ENCODE data around the gene CD44.
"Not testable (repeated sequence)": the region's sequence is repeated elsewhere in the genome, so short reads cannot be mapped to it uniquely, and the experiment has no call there.

Gene CD44

DNA sequence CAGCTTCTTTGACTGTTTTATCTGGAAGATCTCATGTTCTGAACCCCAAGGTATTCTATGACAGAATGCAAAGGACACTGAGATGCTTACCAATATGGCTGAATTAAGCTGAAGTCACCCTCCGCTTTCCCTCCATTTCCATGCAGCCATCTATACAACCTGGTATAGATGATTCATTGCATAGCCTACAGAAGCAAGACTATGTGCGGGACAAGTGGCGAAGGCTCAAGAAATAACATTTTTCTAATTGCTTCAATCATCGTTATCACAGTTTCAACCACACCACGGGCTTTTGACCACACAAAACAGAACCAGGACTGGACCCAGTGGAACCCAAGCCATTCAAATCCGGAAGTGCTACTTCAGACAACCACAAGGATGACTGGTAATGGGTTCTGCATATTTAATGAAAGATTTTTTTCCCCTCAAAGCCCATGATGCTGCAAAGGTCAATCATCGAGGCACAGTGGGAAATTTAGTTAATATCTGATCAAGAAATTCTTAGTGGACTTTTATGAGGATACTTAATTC, 61.9 kb downstream of the CD44 start:
- H3K4me3 ChIP-seq (ENCODE audit: low read depth, low read length), result no peak overlapping the region
- no peak for DNase-seq (ENCODE audit: low read depth)

DNA sequence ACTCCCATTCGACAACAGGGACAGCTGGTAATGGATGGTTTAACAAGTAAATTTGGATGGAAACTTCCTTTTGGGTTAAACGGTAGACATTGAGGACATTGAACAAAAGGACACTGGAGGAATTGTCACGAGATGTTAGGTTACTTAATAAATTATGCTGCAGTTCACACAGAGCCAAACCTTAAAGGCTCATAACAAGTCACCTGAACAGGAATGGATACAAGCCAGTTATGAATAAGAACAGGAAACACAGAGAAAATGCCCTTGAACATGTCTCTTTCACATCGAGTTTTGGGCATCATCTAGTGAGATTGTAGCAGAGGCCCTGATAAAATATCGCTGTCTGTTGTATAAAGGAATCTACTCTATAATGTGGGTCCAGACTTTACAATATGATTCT, 65.6 kb downstream of the CD44 start:
- H3K4me3 ChIP-seq (ENCODE audit: low read depth, low read length), result no peak overlapping the region
- DNase-seq (ENCODE audit: low read depth), result no peak

GRCh38 chr11:35206616-35207015, 67.6 kb downstream of the CD44 start:
- DNase-seq (ENCODE audit: low read depth), result no peak
- H3K4me3 ChIP-seq (ENCODE audit: low read depth, low read length), result no peak overlapping the region

DNA sequence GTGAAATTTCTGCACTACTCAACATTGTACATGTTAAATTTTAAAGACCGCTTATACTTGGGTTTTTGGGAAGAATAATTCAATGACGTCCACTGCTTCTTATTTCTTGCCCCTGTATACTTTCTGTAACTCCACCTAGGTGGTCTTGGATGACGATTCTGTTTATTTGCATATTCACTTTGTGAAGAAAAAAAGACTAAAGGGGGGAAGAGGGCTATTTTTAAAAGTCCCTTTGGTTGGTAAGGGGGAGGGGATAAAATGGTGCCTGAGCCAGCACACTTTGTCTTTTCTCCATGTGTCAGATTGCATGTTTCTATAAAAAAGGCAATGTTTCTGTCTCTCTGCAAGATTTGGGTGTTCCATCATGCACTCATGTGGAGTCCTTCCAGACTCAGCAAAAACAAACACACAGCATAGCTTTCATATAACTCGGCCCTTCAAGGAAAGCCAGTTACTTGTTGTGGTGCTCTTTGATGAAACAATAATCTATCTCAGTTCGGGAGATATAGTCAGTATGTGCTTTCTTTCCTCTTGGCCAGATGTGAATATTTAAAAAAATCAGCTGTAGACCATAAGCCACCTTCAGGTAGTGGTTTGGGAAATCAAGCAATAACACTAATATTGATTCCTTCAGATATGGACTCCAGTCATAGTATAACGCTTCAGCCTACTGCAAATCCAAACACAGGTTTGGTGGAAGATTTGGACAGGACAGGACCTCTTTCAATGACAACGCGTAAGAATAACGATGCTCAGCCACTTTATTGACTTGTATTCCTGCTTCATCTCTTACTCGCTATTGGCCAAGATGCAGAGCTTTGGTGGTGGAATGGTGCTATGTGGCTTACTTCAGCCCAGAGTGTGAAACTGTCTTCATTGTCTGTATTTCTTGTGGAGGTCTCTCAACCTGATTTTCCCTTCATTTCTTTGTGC, 68.8 kb downstream of the CD44 start:
- no peak for DNase-seq (ENCODE audit: low read depth)
- H3K4me3 ChIP-seq (ENCODE audit: low read depth, low read length), result no peak overlapping the region

GRCh38 chr11:35208795-35209194, 69.8 kb downstream of the CD44 start:
- H3K4me3 ChIP-seq (ENCODE audit: low read depth, low read length), result no peak overlapping the region
- DNase-seq (ENCODE audit: low read depth), result no peak

DNA sequence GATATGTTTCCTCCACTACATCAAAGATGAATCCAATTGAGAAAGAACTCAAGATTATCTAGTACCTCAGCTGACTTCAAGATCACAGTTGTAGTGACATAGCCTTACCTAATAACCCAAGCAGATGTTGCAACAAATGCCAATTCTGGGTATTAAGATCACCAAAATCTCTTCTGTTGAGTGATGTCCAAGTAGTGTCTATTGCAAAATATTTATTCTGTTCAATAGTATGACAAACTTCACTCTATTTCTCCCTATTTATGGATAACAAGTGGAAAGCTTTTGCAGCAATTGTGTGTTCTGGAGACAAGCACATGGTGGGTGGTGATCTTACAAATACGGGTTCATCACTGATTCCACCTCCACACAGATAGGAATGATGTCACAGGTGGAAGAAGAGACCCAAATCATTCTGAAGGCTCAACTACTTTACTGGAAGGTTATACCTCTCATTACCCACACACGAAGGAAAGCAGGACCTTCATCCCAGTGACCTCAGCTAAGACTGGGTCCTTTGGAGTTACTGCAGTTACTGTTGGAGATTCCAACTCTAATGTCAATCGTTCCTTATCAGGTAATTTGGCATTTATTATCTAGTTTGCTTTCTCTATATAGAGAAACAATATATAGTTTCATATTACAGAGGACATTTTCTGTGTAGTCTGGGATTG, 72.0 kb downstream of the CD44 start:
- H3K4me3 ChIP-seq (ENCODE audit: low read depth, low read length), result no peak overlapping the region
- no peak for DNase-seq (ENCODE audit: low read depth)

DNA sequence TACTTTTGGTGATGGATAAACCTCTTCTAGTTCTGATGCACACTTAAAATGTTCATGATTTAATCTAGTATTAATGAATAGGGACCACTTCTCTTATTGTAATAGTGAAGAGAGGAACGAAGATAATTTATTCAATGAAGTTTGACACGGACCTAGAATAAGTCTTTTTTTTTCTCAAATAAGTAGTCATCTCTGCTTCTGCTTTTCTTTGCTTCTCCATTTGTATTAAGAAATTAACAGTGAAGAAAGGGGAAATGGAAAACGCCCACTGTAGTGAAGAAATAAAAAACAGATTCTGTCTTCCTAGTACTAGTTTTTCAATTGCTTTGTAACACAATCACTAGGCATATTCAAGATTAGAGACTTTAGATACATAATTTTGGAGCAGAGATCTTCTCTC, 73.0 kb downstream of the CD44 start:
- no peak for DNase-seq (ENCODE audit: low read depth)
- no peak overlapping the region for H3K4me3 ChIP-seq (ENCODE audit: low read depth, low read length)

DNA sequence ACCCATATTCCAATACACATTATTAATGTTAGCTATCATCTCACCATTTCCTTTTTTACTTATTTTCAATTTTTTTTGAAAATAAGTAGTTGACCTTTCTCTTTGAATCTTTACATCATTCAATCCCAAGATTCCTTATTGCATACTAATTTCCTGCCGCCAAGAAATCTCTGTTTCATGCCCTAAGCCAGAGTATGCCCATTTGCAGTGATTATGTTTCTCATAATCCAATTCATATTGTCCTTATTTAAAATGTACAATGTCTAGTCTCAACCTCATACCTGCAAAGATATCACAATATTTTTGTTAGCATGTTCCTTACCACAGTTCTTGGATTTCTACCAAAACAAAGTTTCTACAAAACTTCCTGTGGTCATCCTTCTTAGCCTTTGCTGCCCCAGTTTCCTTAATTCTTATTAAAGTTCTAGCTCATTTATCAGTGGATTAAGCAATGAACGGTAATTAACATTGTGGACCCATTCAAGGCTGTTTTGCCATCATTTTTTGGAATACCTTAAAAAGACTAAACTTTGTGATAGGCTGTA, 75.3 kb downstream of the CD44 start:
- H3K4me3 ChIP-seq (ENCODE audit: low read depth, low read length), result no peak overlapping the region
- no peak for DNase-seq (ENCODE audit: low read depth)

GRCh38 chr11:35214792-35215193, 75.8 kb downstream of the CD44 start:
- DNase-seq (ENCODE audit: low read depth), result peak; percentile 95
- no peak overlapping the region for H3K4me3 ChIP-seq (ENCODE audit: low read depth, low read length)

- DNase-seq (ENCODE audit: low read depth), result no peak
These were observed 77.0 kb downstream of the CD44 start for GRCh38 chr11:35215945-35216344.

GRCh38 chr11:35216962-35217678, 78.1 kb downstream of the CD44 start:
- no peak for DNase-seq (ENCODE audit: low read depth)
- H3K4me3 ChIP-seq (ENCODE audit: low read depth, low read length), result no peak overlapping the region

More at GRCh38 chr11:35215945-35216344, 77.0 kb downstream of the CD44 start:
- H3K4me3 ChIP-seq (ENCODE audit: low read depth, low read length), result no peak overlapping the region

- DNase-seq (ENCODE audit: low read depth), result no peak
- no peak overlapping the region for H3K4me3 ChIP-seq (ENCODE audit: low read depth, low read length)
These were observed 80.0 kb downstream of the CD44 start for GRCh38 chr11:35218956-35219355.

GRCh38 chr11:35223371-35223796, 84.4 kb downstream of the CD44 start:
- no peak overlapping the region for H3K4me3 ChIP-seq (ENCODE audit: low read depth, low read length)
- DNase-seq (ENCODE audit: low read depth), result no peak

GRCh38 chr11:35223991-35224390, 85.0 kb downstream of the CD44 start:
- no peak overlapping the region for H3K4me3 ChIP-seq (ENCODE audit: low read depth, low read length)
- no peak for DNase-seq (ENCODE audit: low read depth)

- H3K4me3 ChIP-seq (ENCODE audit: low read depth, low read length), result no peak overlapping the region
- no peak for DNase-seq (ENCODE audit: low read depth)
These were observed 87.1 kb downstream of the CD44 start for GRCh38 chr11:35225946-35226520.

- H3K4me3 ChIP-seq (ENCODE audit: low read depth, low read length); DNase-seq (ENCODE audit: low read depth): not testable (repeated sequence)
These were observed 87.8 kb downstream of the CD44 start for GRCh38 chr11:35226756-35227155.

DNA sequence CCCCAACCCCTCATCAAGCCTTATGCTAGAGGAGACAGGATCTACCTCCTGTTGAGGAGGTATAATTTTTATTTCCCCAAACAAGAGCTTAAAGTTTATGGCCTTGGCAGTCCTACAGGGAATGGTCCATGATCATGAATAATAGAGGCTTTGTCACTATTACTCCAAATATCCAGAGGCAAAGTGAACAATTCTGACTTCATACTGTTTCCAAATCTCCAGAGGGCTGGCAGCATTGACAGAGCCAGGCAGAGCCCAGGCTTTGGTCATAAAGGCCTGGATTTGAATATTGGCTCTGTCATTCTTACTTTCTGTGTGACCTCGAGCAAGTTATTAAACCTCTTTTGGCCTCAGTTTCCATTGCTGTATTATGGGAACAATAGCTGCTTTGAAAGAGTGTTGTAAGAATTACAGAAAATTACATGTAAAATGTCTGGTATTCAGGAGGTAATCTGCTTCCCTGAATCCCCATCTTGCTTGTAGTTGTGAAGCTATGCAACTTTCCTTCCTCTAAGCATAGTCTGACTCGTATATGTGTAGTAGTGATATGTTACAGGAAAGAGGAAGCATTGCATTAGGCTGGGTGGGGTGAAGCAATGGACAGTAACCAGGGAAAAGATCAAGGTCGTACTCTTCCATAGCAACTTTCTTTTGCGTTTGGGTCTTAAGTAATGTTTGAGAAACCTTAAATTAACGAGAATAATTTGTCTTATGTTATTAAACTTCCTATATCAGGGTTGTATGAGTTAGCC, 88.8 kb downstream of the CD44 start:
- no peak for DNase-seq (ENCODE audit: low read depth)
- H3K4me3 ChIP-seq (ENCODE audit: low read depth, low read length), result no peak overlapping the region

DNA sequence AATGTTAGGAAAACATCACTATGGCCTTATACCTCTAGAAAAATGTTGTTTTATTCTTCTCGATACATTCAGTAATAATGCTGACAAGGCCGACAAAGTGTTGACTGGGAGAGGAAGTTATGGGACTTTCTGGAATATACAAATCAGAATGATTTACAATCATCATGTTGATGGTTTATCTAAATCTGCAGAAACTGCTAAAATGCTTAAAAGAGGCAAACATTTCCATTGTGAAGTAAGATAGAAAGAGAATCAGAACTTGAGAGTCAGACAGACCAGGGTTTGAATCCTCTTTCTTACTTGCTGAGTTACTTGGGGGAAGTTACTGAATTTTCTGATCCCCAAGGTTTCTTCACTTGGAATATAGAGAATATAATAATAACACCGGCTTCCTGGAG, 89.4 kb downstream of the CD44 start:
- H3K4me3 ChIP-seq (ENCODE audit: low read depth, low read length), result no peak overlapping the region
- DNase-seq (ENCODE audit: low read depth), result no peak

DNA sequence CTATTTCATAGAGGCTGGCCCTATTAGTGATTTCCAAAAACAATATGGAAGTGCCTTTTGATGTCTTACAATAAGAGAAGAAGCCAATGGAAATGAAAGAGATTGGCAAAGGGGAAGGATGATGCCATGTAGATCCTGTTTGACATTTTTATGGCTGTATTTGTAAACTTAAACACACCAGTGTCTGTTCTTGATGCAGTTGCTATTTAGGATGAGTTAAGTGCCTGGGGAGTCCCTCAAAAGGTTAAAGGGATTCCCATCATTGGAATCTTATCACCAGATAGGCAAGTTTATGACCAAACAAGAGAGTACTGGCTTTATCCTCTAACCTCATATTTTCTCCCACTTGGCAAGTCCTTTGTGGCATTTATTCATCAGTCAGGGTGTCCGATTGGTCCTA, 91.4 kb downstream of the CD44 start:
- no peak overlapping the region for H3K4me3 ChIP-seq (ENCODE audit: low read depth, low read length)
- DNase-seq (ENCODE audit: low read depth), result no peak

All from skeletal muscle cell (primary cell).